ENCODE results near the gene CABLES2.

DNA sequence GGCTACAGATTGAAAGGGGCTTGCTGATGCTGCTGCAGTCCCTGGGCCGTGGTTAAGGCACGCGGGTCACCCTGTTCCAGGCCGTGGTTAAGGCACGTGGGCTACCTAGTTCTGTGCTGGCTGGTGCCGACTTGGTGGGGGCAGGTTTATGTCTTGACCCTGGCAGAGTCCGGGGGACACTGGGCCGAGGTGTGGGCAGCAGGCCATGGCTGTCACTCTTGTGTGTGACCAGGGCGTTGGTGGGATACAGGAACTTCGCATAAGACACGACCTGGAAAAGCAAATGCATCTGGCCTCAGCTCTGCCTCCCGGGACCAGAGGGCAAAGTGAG, 13.8 kb downstream of the CABLES2 start:
- TF ChIP-seq, protein P1, sequence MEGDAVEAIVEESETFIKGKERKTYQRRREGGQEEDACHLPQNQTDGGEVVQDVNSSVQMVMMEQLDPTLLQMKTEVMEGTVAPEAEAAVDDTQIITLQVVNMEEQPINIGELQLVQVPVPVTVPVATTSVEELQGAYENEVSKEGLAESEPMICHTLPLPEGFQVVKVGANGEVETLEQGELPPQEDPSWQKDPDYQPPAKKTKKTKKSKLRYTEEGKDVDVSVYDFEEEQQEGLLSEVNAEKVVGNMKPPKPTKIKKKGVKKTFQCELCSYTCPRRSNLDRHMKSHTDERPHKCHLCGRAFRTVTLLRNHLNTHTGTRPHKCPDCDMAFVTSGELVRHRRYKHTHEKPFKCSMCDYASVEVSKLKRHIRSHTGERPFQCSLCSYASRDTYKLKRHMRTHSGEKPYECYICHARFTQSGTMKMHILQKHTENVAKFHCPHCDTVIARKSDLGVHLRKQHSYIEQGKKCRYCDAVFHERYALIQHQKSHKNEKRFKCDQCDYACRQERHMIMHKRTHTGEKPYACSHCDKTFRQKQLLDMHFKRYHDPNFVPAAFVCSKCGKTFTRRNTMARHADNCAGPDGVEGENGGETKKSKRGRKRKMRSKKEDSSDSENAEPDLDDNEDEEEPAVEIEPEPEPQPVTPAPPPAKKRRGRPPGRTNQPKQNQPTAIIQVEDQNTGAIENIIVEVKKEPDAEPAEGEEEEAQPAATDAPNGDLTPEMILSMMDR (IDR thresholded peaks at IDR 0.05) = no peak
- no peak for TF ChIP-seq POLR2A (IDR thresholded peaks at IDR 0.05)
